PC-9 (cell line): Measurements from ENCODE around the gene TCEA2. TPM values are rescaled to one million over a fixed set of nuclear protein-coding genes. Genes with fewer than 3 reads are reported as not detected.

Experiments used
- BruUV-seq: library from RNA; stranded (reverse); fragments of 400-500 nt; replicated peaks from 2 replicates; lab custom pipeline; 2021; lab: Mats Ljungman, UMichigan
- CTCF ChIA-PET: fragments of 300-600 bp; sonication (Branson Sonifier 250); formaldehyde crosslinking; loops from one replicate; lab custom pipeline; 2022; ENCODE audit warnings: antibody characterized with exemption; lab: Charles Lee
- POLR2A ChIA-PET: fragments of 300-600 bp; sonication (Branson Sonifier 250); formaldehyde crosslinking; loops from one replicate; lab custom pipeline; 2022; ENCODE audit warnings: antibody characterized with exemption; ENCODE audit not compliant: unreplicated experiment; lab: Charles Lee
- DNase-seq, 2 experiments: peaks; one replicate each; pipeline versions ENCODE4 v3.0.0 to v3.0.0-alpha.2; 2015 to 2022; ENCODE audit warnings: mixed read lengths in 1 of 2
- H2AFZ ChIP-seq: fragments of 200-600 bp; sonication (generic); 2 replicates; pipeline ENCODE4 v1.8.1; 2017; ENCODE audit warnings: antibody characterized with exemption
- H3F3A ChIP-seq: fragments of 200-600 bp; sonication (generic); 2 replicates; pipeline ENCODE4 v1.8.1; 2017; ENCODE audit warnings: antibody characterized with exemption, mild to moderate bottlenecking, low read depth; ENCODE audit not compliant: insufficient read depth
- H3K27ac ChIP-seq: fragments of 200-600 bp; sonication (generic); 2 replicates; pipeline ENCODE4 v1.6.1; 2016; ENCODE audit warnings: mixed run types
- H3K27me3 ChIP-seq: fragments of 200-600 bp; sonication (generic); 2 replicates; pipeline ENCODE4 v1.6.1; 2016; ENCODE audit warnings: low read depth, mixed run types; ENCODE audit not compliant: insufficient read depth
- H3K36me3 ChIP-seq: fragments of 200-600 bp; sonication (generic); 2 replicates; pipeline ENCODE4 v1.6.1; 2016; ENCODE audit warnings: low read depth, mixed run types
- H3K4me1 ChIP-seq: fragments of 200-600 bp; sonication (generic); replicated peaks from 2 replicates; pipeline ENCODE4 v1.6.1; 2016; ENCODE audit warnings: mixed run types; ENCODE audit not compliant: insufficient read depth
- H3K4me2 ChIP-seq: fragments of 200-600 bp; sonication (generic); 2 replicates; pipeline ENCODE4 v1.6.1; 2017; ENCODE audit warnings: mixed run types
- H3K4me3 ChIP-seq: fragments of 200-600 bp; sonication (generic); 2 replicates; pipeline ENCODE4 v1.6.1; 2016; ENCODE audit warnings: mixed run types
- H3K79me2 ChIP-seq: fragments of 200-600 bp; sonication (generic); 2 replicates; pipeline ENCODE4 v1.6.1; 2017; ENCODE audit warnings: low read depth, mixed run types
- H3K9me2 ChIP-seq: fragments of 200-600 bp; sonication (generic); 2 replicates; pipeline ENCODE4 v1.8.1; 2017; ENCODE audit warnings: mild to moderate bottlenecking; ENCODE audit not compliant: insufficient read depth
- H3K9me3 ChIP-seq: fragments of 200-600 bp; sonication (generic); 2 replicates; pipeline ENCODE4 v1.8.1; 2016; ENCODE audit warnings: low read depth; ENCODE audit not compliant: insufficient read depth
- H4K20me1 ChIP-seq: fragments of 200-600 bp; sonication (generic); 2 replicates; pipeline ENCODE4 v1.8.1; 2017; ENCODE audit not compliant: insufficient read depth
- EZH2 ChIP-seq: fragments of 200-600 bp; sonication (generic); IDR thresholded peaks from 2 replicates; pipeline ENCODE4 v1.8.0; 2017; ENCODE audit warnings: antibody characterized with exemption, low read depth
- intact Hi-C: fragments of 100-400 bp; cut with micrococcal nuclease; formaldehyde crosslinking; loops from one replicate; pipeline ENCODE4 v1.10.0; 2022; ENCODE audit not compliant: unreplicated experiment
- total RNA-seq: library from RNA; stranded (reverse); gene quantifications from 2 replicates; pipeline ENCODE4 v1.2.3, GENCODE V29; 2021
- TF ChIP-seq, protein P1 (sequence below): fragments of 200-600 bp; sonication (generic); conservative IDR thresholded peaks from 2 replicates; pipeline ENCODE4 v1.6.1; 2017; ENCODE audit warnings: mixed run types, antibody characterized with exemption, mild to moderate bottlenecking, moderate library complexity

TCEA2 gene
- total RNA-seq, 1 experiment from 2014 or later = 100 TPM

DNA sequence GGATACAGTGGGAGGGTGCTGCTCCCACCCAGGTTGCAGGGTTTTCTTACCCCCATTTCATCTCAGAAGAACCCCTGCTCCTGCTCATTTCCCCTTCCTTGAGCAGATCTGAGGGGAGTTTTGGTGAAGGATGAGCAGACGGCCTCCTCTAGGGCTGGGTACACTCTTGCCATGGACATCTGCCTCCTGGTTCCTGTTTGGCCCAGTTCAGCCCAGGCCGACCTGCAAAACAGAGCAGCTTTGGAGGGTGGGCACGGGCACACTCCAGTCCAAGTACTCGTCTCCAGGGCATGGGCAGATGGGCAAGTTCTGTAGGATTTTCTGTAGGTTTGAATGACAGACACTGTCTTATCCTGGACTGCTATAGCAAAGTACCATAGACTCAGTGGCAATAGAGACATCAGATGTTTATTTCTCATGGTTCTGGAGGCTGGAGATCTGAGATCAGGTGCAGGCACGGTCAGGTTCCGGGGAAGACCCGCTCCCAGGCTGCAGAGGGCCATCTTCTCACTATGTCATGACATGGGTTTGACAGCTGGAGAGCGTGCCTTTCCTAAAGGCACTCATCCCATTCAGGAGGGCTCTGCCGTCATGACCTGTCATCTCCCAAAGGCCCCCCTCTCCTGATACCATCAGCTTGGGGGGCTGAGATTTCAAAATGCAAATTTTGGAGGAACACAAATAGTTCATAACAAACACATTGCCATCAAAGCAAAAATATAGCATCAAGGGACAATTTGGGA, 38.1 kb downstream of the TCEA2 start:
- Histone ChIP-seq H4K20me1 (no peaks in the 10 kb centered on the region; the same call in 1 of the 2 replicates), H3K9me3 (no peaks in the 10 kb centered on the region), H3K4me3 (no peak overlapping the region), H3K4me2 (no peak overlapping the region), H3K79me2 (no peaks in the 10 kb centered on the region), H3F3A (no peaks in the 10 kb centered on the region), H3K27ac (no peak overlapping the region), H3K36me3 (no peaks in the 10 kb centered on the region), H3K9me2 (no peaks in the 10 kb centered on the region), H2AFZ (no peak overlapping the region), H3K27me3 (peaks cover 87% of the 10 kb centered on the region), H3K4me1 (no peaks in the 10 kb centered on the region)
- intact Hi-C loops = no loop called here
- POLR2A ChIA-PET = no interaction called here
- TF ChIP-seq, protein P1, sequence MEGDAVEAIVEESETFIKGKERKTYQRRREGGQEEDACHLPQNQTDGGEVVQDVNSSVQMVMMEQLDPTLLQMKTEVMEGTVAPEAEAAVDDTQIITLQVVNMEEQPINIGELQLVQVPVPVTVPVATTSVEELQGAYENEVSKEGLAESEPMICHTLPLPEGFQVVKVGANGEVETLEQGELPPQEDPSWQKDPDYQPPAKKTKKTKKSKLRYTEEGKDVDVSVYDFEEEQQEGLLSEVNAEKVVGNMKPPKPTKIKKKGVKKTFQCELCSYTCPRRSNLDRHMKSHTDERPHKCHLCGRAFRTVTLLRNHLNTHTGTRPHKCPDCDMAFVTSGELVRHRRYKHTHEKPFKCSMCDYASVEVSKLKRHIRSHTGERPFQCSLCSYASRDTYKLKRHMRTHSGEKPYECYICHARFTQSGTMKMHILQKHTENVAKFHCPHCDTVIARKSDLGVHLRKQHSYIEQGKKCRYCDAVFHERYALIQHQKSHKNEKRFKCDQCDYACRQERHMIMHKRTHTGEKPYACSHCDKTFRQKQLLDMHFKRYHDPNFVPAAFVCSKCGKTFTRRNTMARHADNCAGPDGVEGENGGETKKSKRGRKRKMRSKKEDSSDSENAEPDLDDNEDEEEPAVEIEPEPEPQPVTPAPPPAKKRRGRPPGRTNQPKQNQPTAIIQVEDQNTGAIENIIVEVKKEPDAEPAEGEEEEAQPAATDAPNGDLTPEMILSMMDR = no peak
- TF ChIP-seq EZH2 = no peak
- DNase-seq = no peak
- CTCF ChIA-PET = interaction anchor here (0.5 kb wide), 1 partner anchor 51 kb away, joined by 4 read pairs; no protein-coding TSS in a partner anchor
- no TSS peak for BruUV-seq

DNA sequence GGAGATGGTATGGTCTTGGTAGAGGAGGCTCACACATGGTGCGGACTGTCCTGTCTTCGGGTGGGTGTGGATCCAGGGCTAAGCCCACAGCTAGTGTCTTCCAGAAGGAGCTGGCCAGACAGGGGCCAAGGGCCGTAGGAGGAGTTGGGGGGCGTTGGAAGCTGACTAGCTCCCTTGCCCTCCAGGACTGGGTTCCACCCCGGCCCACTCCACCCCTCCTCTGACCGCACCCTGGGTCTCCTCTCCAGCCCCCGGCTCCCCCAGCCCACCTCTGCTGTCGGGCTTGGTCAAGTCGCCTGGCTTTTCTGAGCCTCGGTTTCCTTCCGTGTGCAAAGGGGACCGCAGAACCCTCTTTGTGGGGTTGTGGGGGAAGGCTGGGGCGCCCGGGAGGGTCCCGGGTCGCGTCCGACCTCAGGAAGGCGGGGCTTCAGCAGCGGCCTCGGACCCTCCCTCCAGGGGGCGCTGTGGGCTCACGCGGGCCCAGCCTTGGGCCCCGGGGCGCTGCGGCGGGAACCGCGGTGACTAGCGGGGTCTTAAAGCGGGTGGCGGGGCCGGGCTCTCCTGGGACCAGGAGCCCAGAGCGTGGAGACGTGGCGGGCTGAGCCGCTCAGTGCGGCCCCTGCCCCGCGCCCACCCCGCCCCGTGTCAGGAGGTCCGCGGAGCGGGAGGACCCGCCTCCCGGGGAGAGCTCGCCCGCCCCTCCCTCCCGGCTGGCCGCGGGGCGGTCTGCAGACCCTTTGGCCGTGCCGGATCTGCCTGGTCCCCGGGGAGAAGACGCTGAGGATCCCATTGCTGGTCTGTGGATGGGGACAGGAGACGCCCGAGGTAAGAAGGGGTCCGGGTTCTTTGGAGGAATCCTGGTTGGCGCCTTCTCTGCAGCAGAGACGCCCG, 39.0 kb downstream of the TCEA2 start:
- Histone ChIP-seq H3K9me3 (no peaks in the 10 kb centered on the region), H3K27me3 (peaks cover 95% of the 10 kb centered on the region), H3K4me2 (peak overlapping the region; percentile 56), H4K20me1 (no peaks in the 10 kb centered on the region; the same call in 1 of the 2 replicates), H3K79me2 (no peaks in the 10 kb centered on the region), H2AFZ (no peak overlapping the region), H3K4me3 (no peak overlapping the region), H3K9me2 (no peaks in the 10 kb centered on the region), H3K36me3 (no peaks in the 10 kb centered on the region), H3K27ac (no peak overlapping the region), H3F3A (no peaks in the 10 kb centered on the region), H3K4me1 (no peaks in the 10 kb centered on the region)
- TF ChIP-seq, protein P1 = peak; percentile 79
- no peak; the same call in 1 of the 2 replicates for TF ChIP-seq EZH2
- ChIA-PET CTCF (interaction anchor here (0.5 to 0.7 kb wide), 6 partner anchors 15 to 627 kb away, joined by 3 to 16 read pairs (median 5); no protein-coding TSS in a partner anchor), POLR2A (no interaction called here)
- intact Hi-C loops = no loop called here
- DNase-seq = peak; percentile 32 to 60
- BruUV-seq = no TSS peak

GRCh38 chr20:64102647-64103354, 39.8 kb downstream of the TCEA2 start:
- DNase-seq = peak in 1 of 2 experiments; percentile 33
- no peaks in the 10 kb centered on the region for H3K9me2 ChIP-seq
- H3K9me3 ChIP-seq = no peaks in the 10 kb centered on the region
- intact Hi-C loops = no loop called here
- no peaks in the 10 kb centered on the region for H3K36me3 ChIP-seq
- H2AFZ ChIP-seq = no peak overlapping the region
- H4K20me1 ChIP-seq = no peaks in the 10 kb centered on the region; the same call in 1 of the 2 replicates
- peaks cover 95% of the 10 kb centered on the region for H3K27me3 ChIP-seq
- H3K4me1 ChIP-seq = no peaks in the 10 kb centered on the region
- H3F3A ChIP-seq = no peaks in the 10 kb centered on the region
- H3K4me2 ChIP-seq = no peak overlapping the region
- H3K79me2 ChIP-seq = no peaks in the 10 kb centered on the region
- no peak overlapping the region for H3K27ac ChIP-seq
- ChIA-PET CTCF (interaction anchor here (0.5 to 0.7 kb wide), 5 partner anchors 15 to 628 kb away, joined by 3 to 16 read pairs (median 6); no protein-coding TSS in a partner anchor), POLR2A (no interaction called here)
- no TSS peak for BruUV-seq
- TF ChIP-seq EZH2 = no peak
- TF ChIP-seq, protein P1 = no peak
- no peak overlapping the region for H3K4me3 ChIP-seq
